Activated CD8-positive, alpha-beta memory T cell treated with anti-CD3 and anti-CD28 coated beads, Interleukin-2, amount 50 U/mL, for 1 hour (primary cell): ENCODE measurements around the gene WDR1.

ENCODE experiments used
- DNase-seq: peaks from one replicate; pipeline ENCODE4 v3.0.0-alpha.2; 2020; ENCODE audit errors: extremely low read depth

The WDR1 gene

DNA sequence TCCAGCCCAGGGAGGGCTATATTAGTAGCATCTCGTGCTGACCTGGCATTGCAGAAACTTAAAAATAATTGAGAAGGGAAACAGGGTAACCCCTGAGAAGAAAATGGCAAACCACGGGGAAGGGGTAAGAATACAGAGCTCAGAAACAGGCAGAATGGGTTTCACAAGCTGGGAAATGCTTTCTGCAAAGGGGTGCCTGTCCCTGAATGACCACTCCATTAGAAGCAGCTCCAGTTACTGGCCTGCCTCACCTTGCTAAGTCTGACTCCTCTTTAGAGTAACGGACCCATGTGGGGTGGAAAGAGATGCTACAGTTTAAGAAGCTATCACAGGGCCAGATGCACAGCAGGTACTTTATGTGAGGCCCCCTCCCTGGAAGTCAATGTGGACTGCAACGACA is 2.5 kb downstream of the WDR1 start:
- no peak for DNase-seq

DNA sequence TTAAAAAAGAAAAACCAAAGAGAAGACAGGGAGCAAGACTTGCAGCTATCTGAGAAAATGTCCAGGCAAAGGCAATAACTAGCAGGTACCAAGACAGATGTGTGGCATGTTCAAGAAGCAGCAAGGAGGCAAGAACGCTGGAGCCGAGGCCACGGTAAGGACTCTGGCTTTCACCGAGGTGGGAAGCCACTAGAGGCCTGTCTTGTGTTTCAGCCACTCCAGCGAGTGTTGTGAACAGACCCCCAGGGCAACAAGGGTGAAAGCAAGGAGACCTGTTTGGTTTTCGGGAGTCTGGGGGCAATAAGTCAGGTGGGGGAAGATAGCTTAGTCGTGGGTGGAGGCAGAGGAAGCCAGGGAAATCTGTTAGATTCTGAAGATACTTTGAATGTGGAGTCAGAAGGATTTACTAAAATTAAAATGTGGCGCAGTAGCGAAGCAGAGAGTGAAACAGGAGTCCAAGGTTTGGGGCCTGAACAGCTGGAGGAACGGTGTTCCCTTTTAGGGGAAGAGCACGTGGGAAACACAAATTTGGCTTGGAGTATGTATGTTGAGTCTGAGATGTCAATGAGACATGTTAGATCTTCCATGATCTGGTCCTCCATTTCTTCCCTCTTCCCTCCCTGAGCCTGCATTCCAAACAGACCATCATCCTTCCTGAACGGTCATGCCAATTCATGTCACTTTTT is 3.1 kb downstream of the WDR1 start:
- DNase-seq: no peak

DNA sequence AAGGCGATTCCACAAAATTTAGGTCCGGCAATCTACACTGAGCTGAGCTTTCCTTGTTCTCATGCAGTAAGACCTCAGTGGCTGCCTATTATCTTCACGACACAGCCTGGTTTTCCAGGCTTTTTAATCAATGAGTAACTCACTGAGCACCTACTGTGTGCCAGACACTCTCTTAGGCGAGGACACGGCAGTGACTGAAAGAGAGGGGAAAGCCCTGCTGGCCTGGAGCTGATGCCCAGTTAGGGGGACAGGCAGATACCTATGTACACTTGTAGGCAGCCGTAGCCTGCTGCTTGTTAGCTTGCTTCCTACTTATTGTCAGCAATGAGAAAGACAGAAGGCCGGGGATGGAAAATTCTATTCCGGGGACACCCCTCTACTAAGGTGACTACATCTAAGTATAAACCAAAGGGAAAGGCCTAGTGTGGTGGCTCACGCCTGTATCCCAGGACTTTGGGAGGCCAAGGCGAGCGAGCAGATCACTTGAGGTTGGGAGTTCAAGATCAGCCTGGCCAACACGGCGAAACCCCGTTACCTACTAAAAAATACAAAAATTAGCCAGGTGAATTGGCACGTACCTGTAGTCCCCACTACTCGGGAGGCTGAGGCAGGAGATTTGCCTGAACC is 3.8 kb downstream of the WDR1 start:
- DNase-seq: no peak

DNA sequence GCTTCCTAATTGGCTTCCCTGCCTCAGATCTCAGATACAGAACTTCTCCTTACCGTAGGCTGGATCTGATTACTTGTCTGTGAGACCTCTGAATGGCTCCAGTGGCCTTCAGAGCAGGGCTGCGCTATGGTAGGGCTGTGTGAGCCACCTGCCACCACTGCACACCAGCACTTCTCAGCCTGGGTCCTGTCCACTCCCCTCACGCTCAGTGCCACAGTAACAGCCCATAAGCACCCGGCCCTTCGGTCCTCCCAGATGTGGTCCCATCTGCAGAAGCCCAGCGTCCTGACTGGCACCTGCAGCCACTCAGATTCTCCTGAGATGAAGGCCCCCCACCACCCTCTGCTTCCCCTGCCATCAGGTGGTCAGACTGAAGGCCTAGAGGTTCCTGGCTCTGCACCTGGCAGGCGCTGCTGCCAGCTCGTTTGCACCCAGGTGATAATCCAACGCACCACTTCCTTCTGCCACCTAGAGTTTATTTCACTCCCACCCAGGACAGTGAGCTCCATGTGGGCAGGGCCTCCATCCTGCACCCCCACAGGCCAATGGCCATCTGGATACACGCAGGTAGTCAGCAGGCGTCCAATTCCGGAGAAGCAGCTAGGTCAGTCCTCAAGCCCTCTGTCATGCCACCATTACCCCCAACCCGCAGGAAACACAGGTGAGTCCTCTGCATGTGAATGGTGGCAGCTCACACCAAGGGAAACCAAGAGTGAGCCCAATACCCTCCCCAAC is 5.4 kb downstream of the WDR1 start:
- no peak for DNase-seq

DNA sequence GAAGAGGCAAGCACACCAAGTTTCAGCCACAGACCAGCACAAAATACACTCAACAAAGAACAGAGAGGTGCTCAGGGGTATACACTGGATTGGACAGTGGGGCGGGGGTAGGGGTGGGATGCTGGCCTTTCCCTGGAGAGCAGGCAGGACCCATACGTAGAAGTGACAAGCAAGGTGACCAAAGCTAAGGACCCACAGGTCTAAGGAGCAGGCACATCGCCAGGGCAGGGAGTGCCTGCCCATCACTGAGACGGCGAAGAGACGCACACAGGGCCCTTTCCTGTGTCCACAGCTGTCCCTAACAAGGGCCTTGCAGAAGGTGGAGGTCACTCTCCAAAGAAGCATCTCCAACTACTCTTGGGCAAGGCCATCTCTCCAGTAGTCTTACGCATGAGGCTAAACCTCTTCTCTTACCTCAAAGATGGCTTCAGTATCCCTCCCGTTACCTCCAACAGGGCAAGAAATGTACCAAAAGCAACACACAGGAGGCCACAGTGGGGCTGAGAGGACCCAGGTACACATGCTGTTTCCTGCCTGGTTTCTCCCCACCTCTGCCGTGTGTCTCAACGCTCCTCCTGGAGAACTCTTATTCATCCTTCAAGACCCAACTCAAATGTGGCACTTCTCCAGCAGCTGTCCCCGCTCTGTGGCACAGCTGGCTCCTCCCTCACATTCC is 6.5 kb downstream of the WDR1 start:
- no peak for DNase-seq

DNA sequence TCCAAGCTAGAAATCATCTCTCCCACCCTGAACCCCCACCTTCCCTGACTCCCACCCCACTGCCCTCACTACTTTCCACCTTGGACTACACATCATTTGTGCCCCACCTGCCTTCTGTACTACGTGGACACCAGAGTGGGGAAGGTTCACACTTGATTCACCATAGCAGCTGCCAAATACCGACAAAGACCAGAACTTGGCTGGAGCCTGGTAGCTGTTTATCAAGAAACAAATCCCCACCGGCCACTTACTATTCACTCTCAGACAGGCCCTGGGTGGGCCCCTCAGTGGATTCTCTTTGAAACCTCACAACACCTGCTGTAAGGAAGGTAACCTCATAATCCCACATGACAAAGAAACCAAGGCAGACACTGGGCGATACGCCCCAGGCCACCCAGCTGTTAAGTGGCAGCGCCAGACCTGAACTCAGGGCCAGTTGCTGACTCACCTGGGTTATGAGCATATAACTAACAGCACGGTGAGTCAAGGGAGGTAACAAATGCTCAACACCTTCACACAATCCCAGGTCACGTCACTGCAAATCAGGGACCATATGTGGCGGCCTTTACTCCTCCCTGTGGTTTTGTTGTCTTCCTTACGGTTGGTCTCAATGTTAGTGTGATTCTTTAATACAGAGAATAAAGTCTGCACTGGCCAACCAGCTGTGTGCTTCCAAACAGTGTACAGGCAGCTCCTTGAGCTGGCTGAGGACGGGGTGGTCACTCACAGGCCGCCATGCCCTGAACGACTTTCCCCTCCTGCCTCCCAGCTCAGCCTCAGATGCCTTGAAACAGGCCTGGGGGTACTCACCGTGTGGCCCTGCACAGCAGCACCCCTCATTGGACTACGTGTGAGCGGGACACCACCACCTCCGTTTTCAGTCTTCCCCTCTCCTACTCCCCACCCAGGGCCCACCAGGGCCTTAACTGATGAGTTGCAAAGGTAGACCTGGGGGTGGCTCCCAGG is 7.5 kb downstream of the WDR1 start:
- DNase-seq: peak; percentile 37

DNA sequence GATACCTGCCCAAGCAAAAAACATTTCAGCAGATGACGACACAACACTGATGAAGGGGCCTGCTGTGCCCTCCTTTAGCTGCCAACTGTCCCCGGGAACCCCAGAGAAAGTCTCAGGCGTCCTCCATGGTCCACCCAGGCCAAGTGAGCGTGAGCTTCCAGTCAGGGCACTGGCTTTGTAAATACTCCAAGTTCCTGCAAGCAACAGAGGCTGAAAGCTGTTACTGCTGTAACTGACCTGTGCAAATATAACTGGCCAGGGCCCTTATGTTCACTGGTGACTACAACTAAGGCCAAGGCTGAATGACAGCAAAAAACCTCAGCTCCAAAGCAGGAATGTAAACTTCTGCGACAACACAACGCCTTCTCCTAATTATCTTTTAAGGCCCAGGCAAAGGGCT is 8.2 kb downstream of the WDR1 start:
- DNase-seq: no peak

DNA sequence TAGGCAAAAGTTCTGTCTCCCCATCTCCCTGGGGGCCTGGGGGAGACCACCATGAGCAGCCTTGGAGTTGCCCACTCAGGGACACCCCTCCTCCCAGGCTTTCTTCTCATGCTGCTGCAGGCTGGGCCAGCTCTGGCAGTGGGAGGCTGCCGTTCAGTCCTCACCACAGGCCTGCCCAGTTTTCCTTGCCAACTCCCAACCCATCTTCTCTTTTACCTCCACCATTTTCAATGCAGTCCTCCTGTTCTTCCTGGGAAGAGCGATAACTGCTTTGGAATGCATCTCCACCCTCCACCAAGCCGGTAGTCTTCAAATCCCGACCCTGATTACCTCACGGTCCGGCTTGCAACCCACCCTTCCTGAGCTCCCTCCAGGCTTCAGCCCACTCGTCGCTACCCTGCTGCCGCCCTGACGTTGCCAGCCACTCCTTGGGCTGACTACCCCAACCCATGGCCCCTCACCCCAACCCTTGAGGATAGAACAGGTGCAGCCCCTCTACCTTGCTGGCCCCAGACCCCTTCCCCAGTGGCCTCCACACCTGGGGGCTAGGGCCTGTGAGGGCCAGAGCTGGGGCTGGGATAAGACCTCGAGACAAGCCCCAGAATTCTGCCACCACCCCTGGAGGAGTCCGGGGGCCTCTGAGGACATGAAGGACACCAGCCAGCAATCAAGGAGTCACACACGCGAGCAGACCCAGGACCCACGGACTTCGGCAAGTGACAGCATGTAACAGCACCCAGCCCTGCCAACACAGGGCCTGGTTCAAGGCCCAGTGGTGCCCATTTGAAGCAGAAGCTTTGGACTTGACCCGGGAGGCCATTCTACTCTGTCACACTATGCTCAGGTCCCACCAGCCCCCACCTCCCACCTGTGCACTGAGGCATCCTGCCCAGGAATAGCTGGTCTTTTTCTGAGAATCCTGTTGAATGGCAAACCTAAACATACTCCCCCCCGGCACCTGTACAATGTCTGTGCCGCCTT is 9.2 kb downstream of the WDR1 start:
- no peak for DNase-seq

DNA sequence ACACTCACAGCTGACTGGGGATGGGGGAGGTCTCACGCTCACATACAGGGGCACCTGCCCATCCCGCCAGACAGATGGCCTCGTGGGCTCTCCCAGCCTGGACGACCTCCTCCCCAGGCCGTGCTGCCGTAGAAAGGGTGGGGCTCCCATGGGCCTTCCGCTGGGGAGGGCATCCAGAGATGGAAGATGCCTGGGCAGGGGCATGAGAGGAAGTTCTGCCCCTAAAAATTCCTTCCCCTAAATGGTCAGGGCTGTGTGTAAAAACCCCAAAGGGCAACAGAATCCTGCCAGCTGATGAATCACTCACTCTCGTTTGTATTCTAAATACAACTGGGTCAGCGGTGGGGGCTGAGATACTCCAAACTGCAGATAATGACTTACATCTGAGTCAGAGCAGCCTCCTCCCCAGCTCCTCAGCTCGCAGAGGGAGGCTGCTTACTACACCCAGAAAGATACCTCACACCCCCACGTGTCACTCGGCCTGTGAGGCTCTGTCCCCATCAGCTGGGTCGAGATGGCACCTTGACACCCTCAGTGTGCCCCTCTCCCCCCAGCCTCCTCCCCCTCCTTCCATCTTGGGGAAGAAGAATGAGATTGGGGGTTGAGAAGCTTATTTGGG is 10.1 kb downstream of the WDR1 start:
- DNase-seq: peak; percentile 54

DNA sequence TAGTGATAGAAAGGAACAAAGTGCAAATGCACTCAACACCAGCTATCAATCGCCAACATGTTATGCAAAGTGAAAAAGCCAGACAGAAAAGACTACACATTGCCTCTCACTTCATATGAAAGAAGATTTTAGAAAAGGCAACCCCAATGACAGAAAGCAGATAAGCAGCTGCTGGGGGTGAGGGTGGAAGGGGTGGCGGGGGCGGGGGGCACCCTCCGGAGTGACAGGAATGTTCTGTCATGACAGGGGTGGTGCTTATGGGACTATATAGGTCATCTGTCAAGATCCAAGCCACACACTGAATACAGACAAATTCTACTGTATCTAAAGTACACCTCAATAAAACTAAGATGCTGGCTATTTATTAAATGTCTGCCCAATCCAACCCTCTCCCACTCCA is 10.7 kb downstream of the WDR1 start:
- DNase-seq: no peak

DNA sequence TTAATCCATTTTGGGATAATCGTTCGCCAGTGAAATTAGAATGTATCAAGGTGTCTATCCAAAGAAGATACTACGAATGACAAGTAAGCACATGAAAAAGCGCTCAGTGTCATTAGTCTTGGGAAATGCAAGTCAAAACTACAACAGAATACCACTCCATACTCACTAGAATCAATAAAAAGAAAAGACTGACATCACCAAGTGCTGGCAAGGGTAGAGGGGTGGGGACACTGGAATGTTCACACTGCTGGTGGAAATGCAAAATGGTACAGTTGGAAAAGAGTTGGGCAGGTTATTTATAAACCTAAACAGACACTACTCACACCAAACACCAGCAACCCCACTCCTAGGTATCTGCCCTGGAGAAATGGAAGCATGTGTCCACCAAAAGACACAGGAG is 11.2 kb downstream of the WDR1 start:
- DNase-seq: no peak

DNA sequence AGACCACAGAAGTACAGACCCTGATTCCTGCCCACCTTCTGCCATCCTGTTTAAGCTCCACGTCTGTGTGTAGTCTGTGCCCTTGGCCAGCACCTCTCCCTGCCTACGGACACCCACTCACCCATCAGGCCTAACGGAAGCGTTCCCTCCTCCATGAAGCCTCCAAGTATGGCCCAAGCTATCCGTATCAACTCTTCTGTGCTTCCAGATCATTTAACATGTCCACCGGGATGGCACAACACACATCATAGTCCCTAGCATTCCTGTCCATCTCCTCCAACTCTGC is 11.7 kb downstream of the WDR1 start:
- DNase-seq: no peak

DNA sequence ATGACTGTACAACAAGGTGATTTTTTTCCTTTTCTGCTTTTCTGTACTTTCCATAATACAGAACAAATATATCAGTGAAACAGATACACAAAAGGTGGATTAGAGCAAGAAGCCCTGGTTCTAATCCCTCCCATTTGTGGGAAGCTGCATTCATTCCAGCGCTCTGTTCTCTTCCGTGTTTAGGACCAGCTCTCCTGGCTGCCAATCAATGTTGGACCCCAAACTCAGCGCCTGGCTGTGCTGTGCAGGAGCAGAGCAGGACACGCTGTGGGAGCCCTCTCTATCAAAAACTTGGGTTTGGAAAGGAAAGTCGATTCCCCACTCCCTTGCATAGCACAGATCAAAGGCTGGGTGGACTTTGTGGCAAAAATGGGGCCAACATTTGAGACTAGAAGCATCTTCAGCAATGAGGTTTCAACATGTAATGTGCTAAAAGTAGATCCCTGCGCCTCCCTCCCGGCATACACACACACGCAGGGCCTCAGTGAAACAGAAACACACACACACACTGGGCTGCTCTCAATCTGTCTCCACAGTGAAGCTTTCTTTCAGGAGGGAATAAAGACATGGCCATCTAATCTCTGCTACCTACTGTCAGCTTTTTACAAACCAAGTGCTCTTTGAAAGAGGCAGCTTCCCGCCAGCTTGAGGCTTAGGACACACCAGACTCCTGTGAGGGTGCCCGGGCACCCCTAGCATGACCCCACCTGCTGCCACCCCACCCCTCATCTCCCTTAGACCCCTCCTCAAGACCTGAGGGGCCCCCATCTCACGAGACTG is 12.2 kb downstream of the WDR1 start:
- no peak for DNase-seq

DNA sequence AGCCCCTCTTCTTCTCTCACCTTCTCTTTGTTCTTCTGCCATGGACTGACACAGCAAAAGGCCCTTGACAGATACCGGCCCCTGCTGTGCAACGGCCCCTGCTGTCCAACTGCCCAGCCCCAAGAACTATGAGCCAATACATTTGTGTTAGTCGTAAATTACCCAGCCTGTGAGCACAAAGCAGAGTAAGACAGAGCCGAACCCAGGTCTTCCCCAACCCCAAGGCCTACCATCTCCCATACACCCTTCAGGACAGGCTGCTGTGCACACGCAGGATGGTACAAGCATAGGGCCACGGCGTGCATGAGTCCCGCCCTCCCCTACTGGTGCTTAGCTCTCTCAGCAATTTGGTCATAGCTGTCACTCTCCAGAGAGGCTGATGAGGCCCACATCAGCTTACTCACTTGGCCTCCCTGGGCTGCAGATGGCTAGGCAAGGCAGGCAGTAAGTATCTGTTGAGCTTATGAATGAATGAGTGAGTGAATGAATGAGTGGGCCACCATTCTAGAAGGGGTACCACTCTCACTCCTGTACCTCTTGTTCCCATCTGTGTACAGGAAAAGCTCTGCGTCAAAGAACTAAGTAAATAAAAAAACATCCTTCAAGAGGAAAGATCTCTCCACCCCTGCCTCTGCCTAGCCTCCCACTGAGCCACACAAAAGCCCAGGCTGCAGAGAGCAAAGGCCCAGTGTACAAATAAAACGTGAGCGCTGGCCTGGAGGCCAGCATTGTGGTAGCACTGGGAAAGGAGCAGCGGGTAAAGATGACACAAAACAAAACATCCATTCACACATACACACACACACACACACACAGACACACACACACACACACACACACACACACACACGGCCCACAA is 13.9 kb downstream of the WDR1 start:
- DNase-seq: no peak

DNA sequence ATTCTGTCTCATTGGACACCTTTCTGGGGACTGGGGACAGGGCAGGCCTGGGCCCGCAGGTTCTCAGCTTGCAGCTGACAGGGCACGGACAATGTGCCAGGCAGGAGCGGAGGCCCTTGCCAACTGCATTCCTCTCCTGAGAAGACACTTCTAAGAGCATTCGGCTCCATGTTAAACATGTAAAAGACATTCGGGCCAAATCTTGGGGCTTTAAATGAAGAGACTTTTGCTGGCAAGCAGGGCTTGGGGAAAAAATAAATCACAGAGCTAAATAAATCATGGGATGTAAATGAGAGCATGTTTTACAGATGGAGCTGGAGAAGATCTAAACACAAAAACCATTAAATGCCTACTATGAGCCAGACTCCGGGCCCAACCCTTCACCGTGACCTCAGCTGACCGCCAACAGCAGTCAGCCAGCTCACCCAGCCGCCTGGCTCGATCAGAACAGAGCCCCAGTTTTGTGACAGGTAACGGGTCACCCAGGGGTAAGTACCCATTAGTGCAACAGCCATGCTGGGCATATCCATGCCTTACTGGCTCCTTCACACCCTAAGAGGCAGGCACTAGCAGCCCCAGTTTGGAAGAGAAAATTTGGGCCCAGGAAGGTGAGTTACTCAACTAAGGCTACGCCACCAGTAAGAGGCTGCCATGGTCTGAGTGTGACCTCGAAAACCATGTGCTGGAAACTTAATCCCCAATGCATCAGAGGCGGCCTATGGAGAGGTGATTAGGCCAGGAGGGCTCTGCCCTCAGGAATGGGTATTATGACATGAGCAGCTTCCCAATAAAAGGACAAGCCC is 14.7 kb downstream of the WDR1 start:
- DNase-seq: no peak

DNA sequence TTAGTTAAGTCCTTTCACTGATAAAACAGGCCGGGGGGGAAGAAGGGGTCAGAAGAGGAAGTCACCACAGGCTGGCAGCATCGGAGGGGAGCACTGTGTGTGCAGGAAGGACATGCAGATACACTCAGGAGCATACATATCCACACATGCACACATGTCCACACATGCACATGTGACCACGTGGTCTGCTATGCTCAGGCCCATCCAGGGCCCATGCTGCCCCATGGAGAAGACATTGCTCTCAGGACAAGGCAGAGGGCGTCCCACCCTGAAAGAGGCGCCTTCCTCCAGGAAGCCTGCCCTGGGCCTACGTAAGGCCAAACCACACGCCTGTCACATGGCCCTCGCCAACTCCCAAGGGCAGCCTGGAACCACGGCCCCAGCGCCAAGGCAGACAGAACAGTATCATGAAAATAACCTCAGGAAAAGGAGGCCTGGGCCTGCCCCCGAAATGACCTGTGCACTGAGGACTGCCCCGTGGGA is 15.8 kb downstream of the WDR1 start:
- no peak for DNase-seq
